Thoracic aorta (tissue), 2 donors: Measurements from ENCODE around the gene LAMP2. TPM values are rescaled to one million over a fixed set of nuclear protein-coding genes. Genes with fewer than 3 reads are reported as not detected.

Source experiments
- ATAC-seq: fragments of 150-250 bp; one replicate; pipeline ENCODE4 v1.8.0; 2017; ENCODE audit warnings: low read depth; ENCODE audit not compliant: insufficient number of reproducible peaks, low FRiP score
- DNase-seq: peaks from one replicate; pipeline ENCODE4 v3.0.0-alpha.2; 2020; ENCODE audit warnings: low spot score
- H3K27ac ChIP-seq, 2 donors: fragments of 200-600 bp; sonication (generic); 1 replicate in 1 of 2; 2 replicates in 1 of 2; pipeline ENCODE4 v1.5.1; 2016; ENCODE audit warnings: mild to moderate bottlenecking in 2 of 2, moderate library complexity in 2 of 2
- H3K27me3 ChIP-seq: fragments of 200-600 bp; sonication (generic); replicated peaks from 2 replicates; pipeline ENCODE4 v1.6.0; 2016; ENCODE audit warnings: mild to moderate bottlenecking; ENCODE audit not compliant: insufficient read depth
- H3K36me3 ChIP-seq: fragments of 200-600 bp; sonication (generic); one replicate; pipeline ENCODE4 v1.5.1; 2016
- H3K4me1 ChIP-seq, 2 donors: fragments of 200-600 bp; sonication (generic); 1 replicate in 1 of 2; 2 replicates in 1 of 2; pipeline versions ENCODE4 v1.5.1 to v1.6.0; 2016; ENCODE audit warnings: low read depth in 2 of 2, mild to moderate bottlenecking in 1 of 2; ENCODE audit not compliant: control insufficient read depth in 1 of 2
- H3K4me3 ChIP-seq: fragments of 200-600 bp; sonication (generic); 2 replicates; pipeline ENCODE4 v1.5.1; 2016; ENCODE audit warnings: mild to moderate bottlenecking
- H3K9me3 ChIP-seq: fragments of 200-600 bp; sonication (generic); 2 replicates; pipeline ENCODE4 v1.5.1; 2016
- CTCF ChIP-seq: fragments of 200-600 bp; sonication (generic); IDR thresholded peaks from one replicate; pipeline ENCODE4 v1.5.1; 2019; ENCODE audit warnings: antibody characterized with exemption
- total RNA-seq, 2 donors: library from RNA; depleted of rRNA; stranded (reverse); fragments of >200 nt; gene quantifications; one replicate each; pipeline versions ENCODE4 v1.1.0 to v1.2.3, GENCODE V29; 2016

Gene LAMP2
- total RNA-seq, 2 donors from 2014 or later: 81.3 to 118 TPM

GRCh38 chrX:120450163-120450562 lies 18.9 kb downstream of the LAMP2 start:
- Histone ChIP-seq H3K36me3 (peaks cover 3% of the 10 kb centered on the region), H3K9me3 (no peaks in the 10 kb centered on the region), H3K4me1 (no peaks in the 10 kb centered on the region), H3K27me3 (no peaks in the 10 kb centered on the region), H3K4me3 (no peak overlapping the region), H3K27ac (no peak overlapping the region)
- no peak for TF ChIP-seq CTCF
- DNase-seq (no peak), ATAC-seq (no peak)

- ATAC-seq: no peak
- Histone ChIP-seq H3K27ac (no peak overlapping the region), H3K36me3 (peaks cover 4% of the 10 kb centered on the region)
These were observed 22.6 kb downstream of the LAMP2 start for GRCh38 chrX:120446498-120446897.

GRCh38 chrX:120439921-120440320 lies 29.2 kb downstream of the LAMP2 start:
- no peak for ATAC-seq
- peaks cover 4% of the 10 kb centered on the region for H3K36me3 ChIP-seq
- H3K27ac ChIP-seq: no peak overlapping the region

More at GRCh38 chrX:120446498-120446897, 22.6 kb downstream of the LAMP2 start:
- Histone ChIP-seq H3K9me3 (no peaks in the 10 kb centered on the region), H3K4me3 (no peak overlapping the region), H3K4me1 (no peaks in the 10 kb centered on the region), H3K27me3 (no peaks in the 10 kb centered on the region)
- no peak for TF ChIP-seq CTCF
- no peak for DNase-seq

GRCh38 chrX:120429776-120430540 lies 39.1 kb downstream of the LAMP2 start:
- H3K27ac ChIP-seq: no peak overlapping the region
- no peak for TF ChIP-seq CTCF
- no peak overlapping the region for H3K4me3 ChIP-seq
- no peak for ATAC-seq
- no peaks in the 10 kb centered on the region for H3K27me3 ChIP-seq
- no peaks in the 10 kb centered on the region for H3K4me1 ChIP-seq
- no peak for DNase-seq
- no peaks in the 10 kb centered on the region for H3K36me3 ChIP-seq
- no peaks in the 10 kb centered on the region for H3K9me3 ChIP-seq

More at GRCh38 chrX:120439921-120440320, 29.2 kb downstream of the LAMP2 start:
- H3K4me1 ChIP-seq: no peaks in the 10 kb centered on the region
- H3K27me3 ChIP-seq: no peaks in the 10 kb centered on the region
- no peak for DNase-seq
- no peaks in the 10 kb centered on the region for H3K9me3 ChIP-seq
- H3K4me3 ChIP-seq: no peak overlapping the region
- no peak for TF ChIP-seq CTCF

GRCh38 chrX:120428309-120428708 lies 40.8 kb downstream of the LAMP2 start:
- ATAC-seq: no peak
- DNase-seq: no peak
- no peak overlapping the region for H3K4me3 ChIP-seq
- no peaks in the 10 kb centered on the region for H3K9me3 ChIP-seq
- no peak overlapping the region for H3K27ac ChIP-seq
- H3K27me3 ChIP-seq: no peaks in the 10 kb centered on the region
- H3K36me3 ChIP-seq: no peaks in the 10 kb centered on the region
- no peak for TF ChIP-seq CTCF
- H3K4me1 ChIP-seq: no peaks in the 10 kb centered on the region
